Body of pancreas (tissue), 4 donors: ENCODE data around the gene PEX1.

Experiments
- POLR2A ChIP-seq, 3 donors: fragments of 450-650 bp; IDR thresholded peaks; one replicate each; pipeline ENCODE4 v1.6.1; 2016; ENCODE audit warnings: antibody characterized with exemption in 3 of 3, mild to moderate bottlenecking in 2 of 3
- TF ChIP-seq, protein P1 (sequence below), 7 experiments: fragments of 450-650 bp in 4 of 7; fragments of 200-600 bp in 3 of 7; sonication (generic) in 3 of 7; IDR thresholded peaks; one replicate each; pipeline ENCODE4 v1.5.1; 2016 to 2019; ENCODE audit warnings: antibody characterized with exemption in 7 of 7

DNA sequence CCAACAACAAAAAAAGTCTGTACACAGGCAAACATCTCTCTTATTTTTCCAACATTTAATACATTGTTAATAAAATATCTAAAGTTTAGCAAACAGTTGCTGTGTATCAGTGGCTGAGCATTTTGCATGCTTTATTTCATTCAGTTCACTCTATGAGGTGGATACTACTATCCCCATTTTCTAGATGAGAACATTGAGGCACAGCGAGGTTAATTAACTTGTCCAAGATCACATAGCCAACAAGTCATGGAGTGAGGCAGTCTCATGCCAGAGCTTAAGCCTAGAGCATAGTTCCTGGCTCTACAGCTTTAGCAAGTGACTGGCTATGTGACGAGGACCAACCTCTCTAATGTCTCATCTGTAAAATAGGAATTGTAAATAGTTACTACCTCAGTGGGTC lies 76.7 kb downstream of the PEX1 start:
- TF ChIP-seq, protein P1, sequence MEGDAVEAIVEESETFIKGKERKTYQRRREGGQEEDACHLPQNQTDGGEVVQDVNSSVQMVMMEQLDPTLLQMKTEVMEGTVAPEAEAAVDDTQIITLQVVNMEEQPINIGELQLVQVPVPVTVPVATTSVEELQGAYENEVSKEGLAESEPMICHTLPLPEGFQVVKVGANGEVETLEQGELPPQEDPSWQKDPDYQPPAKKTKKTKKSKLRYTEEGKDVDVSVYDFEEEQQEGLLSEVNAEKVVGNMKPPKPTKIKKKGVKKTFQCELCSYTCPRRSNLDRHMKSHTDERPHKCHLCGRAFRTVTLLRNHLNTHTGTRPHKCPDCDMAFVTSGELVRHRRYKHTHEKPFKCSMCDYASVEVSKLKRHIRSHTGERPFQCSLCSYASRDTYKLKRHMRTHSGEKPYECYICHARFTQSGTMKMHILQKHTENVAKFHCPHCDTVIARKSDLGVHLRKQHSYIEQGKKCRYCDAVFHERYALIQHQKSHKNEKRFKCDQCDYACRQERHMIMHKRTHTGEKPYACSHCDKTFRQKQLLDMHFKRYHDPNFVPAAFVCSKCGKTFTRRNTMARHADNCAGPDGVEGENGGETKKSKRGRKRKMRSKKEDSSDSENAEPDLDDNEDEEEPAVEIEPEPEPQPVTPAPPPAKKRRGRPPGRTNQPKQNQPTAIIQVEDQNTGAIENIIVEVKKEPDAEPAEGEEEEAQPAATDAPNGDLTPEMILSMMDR (IDR thresholded peaks at IDR 0.05) = no peak
- TF ChIP-seq POLR2A (IDR thresholded peaks at IDR 0.05) = no peak
